ENCODE data around the gene CCDC78.
A peak's percentile ranks its signal among the peaks of the same experiment; 100 is the strongest.
"Not testable (repeated sequence)": the region's sequence is repeated elsewhere in the genome, so short reads cannot be mapped to it uniquely, and the experiment has no call there.

The CCDC78 gene

DNA sequence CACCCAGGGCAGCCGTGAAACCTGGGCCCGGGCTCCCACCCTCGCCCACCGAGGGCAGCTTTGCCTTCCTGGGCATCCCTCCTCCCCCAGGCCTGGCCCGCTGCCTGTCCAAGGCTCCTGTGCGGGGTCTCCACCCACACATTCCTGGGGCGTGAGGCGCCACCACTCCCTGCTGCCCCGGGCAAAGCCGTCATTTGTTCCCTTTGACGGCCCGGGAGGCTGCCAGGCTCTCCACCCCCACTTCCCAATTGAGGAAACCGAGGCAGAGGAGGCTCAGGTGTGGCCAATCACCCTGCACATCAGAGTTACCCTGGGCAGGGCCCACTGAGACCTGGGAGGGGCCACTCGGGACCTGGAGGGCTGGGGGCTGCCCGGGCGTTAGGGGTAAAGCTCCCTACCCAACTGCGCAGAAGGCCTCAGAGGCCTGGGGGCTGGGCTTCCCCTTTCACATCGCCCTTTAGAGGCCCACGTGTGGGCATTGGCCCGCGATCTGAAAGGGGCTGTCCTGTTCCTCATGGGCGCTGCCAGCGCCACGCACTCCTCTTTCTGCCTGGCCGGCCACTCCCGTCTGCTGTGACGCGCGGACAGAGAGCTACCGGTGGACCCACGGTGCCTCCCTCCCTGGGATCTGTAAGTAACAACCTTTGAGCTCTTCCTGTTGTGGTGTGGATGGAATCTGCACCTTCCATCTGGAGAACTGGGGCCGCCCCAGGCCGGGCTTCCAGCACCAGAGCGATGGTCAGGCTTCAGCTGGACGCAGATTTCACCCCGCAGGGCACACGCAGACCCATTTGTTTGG lies 34.5 kb upstream of the CCDC78 start, which contains the start of gene MSLN:
Gene MSLN, plus strand, starts transcription at position 190 of the 799 bp plus-strand sequence. CDS start 1,947 bp downstream, outside the sequence.
- DNase-seq (ENCODE audit: low read depth in 2 of 2): no peak

DNA sequence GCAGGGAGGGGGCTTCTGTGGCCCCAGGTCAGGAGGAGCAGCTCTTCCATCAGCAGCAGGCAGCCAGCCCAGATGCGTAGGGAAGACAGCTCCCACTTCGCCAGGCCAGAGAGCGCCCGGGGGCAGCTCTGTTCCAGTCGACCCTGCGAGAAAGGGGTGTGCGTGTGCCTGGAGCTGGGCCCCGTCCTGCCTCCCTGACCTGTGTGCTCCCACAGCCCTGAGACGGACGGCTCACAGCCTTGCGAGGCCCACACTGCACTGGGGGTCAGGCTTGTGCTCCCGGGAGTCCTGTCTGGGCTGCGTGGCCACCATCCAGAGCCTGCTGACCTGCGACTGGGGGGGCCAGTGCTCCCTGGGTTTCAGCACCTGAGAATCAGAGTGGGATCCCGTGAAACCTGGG lies 33.8 kb upstream of the CCDC78 start:
- no peak for DNase-seq (ENCODE audit: low read depth in 2 of 2)

DNA sequence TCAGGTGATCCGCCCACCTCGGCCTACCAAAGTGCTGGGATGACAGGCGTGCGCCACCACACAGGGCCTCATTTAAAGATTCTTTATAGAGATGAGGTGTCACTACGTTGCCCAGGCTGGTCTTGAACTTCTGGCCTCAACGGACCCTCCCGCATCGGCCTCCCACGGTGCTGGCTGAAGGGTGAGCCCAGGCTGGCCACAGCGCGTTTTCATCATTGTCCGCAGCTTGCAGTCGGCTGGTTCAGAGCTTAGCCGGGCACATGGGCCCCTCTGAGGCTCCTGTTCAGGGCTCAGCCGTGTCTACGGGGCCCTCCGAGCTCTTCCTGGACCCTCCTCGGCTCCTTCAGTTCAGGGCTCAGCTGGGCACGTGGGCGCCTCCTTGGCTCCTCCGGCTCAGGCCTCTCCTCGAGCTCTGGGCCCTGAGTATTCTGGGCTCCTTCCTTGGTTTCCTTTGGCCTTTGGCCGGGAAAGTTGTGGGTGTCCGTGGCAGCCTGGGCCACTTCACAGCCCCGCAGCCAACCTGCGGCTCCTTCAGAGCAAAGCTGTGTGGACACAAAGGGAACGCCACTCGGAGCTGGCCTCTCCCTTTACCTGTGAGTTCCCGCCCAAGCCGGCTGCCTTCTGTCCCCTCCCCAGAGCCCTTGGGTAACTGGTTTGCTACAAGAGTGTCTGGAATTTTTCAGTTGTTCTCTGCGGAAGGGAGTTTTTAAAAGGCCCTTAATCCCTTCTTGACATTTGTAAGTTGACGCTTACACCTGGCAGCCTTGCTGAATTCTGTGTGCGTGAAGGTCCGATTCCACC lies 33.1 kb upstream of the CCDC78 start:
- DNase-seq (ENCODE audit: low read depth in 2 of 2): no peak

DNA sequence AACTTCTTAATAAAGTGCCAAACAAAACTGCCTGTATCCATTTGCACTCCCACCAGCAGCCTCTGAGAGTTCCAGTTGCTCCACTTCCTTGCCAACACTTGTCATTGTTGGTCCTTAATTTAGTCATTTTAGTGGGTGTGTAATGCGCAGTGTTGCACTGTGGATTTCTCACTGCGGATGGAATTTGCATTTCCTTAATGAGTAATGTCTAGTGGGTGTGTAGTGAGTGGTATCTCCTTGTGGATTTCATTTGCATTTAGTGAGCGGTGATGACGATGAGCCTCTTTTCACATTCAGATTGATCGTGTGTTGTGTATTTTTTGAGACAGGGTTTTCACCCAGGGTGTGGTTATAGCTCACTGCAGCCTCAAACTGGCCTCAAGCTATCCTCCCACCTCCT lies 30.2 kb upstream of the CCDC78 start:
- DNase-seq (ENCODE audit: low read depth in 2 of 2): no peak

DNA sequence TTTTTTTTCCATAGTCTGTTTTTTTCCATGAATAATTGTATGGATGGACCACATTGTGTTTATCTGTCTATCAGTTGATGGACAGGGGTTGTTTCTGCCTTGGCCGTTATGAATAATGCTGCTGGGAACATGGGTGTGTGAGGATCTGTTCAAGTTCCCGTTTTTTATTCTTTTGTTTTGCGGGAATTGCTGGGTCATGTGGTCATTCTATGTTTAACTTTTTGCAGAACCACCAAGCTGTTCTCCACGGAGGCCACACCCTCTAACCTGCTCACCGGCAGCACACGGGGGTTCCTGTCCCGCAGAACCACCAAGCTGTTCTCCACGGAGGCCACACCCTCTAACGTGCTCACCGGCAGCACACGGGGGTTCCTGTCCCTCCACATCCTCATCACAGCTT lies 28.4 kb upstream of the CCDC78 start:
- DNase-seq (ENCODE audit: low read depth in 2 of 2): no peak

DNA sequence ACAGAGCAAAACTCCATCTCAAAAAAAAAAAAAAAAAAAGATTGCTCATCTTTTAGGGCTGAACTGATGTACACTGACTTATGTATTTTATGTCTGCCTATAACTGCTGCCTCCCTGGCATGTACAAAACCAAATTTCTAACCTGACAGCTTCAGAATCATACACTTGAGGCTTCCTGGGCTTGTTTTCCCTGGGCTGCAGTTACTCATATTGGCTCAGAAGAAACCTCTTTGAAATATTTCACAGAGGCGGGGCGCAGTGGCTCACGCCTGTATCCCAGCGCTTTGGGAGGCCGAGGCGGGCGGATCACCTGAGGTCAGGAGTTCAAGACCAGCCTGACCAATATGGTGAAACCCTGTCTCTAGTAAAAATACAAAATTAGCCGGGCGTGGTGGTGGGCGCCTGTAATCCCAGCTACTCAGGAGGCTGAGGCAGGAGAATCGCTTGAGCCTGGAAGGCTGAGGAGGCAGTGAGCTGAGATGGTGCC lies 27.9 kb upstream of the CCDC78 start:
- not testable (repeated sequence) for DNase-seq (ENCODE audit: low read depth in 2 of 2)

DNA sequence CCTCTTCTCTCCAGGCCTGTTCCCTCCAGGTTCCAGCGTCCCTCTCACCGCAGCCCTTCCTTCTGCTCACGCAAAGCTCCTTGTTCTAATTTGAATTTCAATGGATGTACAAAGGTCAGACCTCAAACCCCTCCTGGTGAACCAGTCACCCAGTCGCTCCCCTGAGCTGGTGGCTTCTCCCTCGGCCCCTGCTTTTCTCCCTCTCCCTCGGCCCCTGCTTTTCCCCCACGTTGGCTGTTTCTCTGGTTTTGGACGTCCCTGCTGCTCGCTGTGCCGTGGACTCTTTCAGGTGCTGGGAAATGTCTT lies 25.7 kb upstream of the CCDC78 start:
- DNase-seq (ENCODE audit: low read depth in 2 of 2): no peak

DNA sequence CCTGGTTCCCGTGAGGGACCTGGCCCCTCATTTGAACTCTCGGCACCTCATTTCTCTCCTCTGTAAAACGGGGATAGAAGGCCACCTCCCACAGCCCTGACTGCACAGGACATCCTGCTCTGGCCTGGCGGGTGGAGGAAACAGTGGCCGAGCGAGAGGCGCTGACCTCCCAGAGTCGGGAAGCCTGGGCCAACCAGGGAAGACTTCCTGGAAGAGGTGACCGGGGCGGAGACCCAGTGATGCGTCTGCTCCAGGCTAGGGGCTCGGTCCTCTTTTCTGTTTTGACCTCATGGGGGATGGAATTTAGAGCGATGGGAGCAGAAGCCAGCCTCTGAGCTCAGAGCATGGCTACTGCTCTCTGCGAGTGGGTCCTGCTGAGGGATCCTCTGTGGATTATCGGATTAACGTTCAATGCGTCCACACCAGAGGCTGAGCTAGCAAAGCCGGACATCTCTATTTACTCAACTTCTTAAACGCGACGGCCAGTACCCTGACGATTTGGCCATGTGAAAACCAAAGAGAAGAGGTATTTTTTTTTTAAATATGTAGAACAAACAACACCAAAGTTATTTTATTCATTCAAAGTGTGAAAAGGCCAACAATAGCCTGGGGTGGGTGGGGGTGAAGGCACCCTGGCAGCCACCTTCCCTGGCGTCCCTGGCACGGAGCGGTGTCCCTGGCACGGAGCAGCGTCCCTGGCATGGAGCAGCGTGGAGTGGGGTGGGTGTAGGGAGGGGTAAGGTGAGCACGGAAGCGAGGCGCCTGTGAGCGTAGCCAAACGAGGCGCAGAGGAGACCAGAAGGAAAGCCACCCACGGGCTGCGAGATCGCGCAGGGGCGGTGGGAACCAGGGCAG lies 25.1 kb upstream of the CCDC78 start:
- DNase-seq (ENCODE audit: low read depth in 2 of 2): no peak

DNA sequence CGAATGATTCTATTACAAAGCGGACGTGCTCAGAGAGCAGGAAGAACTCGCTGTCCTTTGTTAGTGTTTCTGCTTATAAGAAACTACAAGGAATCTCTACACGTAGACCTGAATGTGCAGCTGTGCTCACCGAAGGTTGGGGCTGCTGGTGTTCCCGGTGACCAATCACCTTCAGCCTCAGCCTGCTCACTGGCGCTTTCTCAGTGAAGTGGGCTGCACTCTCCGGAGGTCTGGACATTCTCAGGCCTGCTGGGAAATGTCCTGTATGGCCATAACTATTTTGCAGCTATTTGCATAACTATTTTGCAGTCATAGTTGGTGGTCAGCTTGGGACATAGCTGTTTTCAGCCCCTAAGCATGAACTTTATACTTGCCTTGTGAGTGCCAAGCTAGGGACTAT lies 24.2 kb upstream of the CCDC78 start:
- no peak for DNase-seq (ENCODE audit: low read depth in 2 of 2)

DNA sequence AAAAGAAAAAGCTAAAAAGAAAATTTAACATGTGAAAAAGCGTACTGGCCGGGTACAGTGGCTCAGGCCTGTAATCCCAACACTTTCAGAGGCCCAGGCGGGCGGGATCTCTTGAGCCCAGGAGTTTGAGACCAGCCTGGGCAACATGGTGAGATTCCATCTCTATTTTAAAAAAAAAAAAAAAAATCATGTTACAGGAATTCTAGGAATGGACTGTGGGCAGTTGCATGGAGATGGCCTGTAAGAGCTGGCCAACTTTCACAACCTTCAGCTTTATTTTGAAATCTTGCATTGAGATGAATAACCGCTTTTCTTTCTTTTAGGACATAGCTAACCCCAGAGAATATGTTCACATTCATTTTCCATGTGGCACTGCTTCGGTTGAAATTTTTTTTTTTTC lies 22.8 kb upstream of the CCDC78 start:
- no peak for DNase-seq (ENCODE audit: low read depth in 2 of 2)

DNA sequence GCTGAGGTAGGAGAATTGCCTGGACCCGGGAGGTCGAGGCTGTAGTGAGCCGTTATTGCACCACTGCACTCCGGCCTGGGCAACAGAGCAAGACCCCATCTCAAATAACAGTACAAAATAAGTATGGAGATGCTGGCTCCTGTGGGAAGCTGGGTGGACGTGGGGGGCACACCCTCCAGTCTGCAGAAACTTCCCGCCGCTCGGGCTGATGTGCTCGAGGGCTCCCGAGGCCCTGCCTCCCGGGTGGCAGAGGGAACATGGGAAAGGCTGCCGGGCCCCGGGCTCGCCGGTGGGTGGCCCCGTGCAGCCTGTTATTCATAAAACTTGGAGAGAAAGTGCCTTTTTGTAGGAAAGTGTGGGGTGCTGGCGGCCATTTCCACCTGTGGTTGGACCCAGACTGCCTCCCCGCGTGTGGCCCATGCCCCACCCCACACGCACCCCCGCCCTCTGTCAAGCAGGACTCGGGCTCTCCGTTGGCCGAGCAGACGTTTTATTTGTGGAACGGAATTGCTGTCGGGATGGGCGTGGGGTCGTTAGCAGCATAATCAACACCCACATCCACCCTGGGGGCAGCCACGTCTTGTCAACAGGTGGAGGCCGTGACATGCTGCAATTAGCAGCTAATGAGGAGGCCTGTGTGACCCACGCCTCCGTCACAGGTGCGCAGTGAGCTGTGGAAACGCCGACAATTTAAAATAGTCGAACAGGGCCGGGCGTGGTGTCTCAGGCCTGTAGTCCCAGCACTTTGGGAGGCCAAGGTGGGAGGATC lies 21.9 kb upstream of the CCDC78 start:
- DNase-seq (ENCODE audit: low read depth in 2 of 2): no peak

DNA sequence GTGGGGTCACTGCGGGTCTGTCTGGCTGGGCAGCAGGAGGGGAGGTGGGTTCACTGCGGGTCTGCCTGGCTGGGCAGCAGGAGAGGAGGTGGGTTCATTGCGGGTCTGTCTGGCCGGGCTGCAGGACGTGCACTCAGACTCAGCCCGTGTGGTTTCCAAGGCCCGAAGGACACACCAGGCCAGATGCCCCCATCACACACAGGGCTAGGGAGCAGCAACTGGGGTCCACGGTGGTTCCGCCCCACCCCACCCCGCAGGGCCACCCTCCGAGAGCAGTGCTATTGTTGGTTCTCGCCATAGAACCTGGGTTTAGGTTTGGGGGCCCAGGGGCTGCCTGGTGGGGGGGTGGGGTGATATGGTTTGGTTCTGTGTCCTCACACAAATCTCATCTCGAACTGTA lies 20.4 kb upstream of the CCDC78 start:
- DNase-seq (ENCODE audit: low read depth in 2 of 2): no peak

DNA sequence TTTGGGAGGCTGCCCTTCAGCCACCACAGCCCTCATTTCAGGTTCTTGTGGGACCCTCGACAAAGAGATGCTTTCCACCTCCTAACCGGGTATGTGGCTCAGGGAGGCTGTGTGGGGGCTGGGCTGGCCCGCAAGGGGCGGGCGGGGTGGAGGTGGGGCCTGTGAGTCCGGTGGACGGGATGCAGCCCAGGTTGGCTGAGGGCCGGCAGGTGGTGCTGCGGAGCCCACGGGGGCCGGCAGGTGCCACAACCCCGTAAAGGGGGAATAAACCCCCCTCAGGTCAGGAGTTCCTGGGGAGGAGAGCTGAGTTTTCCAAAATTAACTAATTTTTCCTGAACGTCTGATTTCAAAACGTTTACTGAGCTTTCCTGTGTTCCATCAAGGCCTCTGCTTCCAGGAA lies 19.5 kb upstream of the CCDC78 start:
- no peak for DNase-seq (ENCODE audit: low read depth in 2 of 2)

DNA sequence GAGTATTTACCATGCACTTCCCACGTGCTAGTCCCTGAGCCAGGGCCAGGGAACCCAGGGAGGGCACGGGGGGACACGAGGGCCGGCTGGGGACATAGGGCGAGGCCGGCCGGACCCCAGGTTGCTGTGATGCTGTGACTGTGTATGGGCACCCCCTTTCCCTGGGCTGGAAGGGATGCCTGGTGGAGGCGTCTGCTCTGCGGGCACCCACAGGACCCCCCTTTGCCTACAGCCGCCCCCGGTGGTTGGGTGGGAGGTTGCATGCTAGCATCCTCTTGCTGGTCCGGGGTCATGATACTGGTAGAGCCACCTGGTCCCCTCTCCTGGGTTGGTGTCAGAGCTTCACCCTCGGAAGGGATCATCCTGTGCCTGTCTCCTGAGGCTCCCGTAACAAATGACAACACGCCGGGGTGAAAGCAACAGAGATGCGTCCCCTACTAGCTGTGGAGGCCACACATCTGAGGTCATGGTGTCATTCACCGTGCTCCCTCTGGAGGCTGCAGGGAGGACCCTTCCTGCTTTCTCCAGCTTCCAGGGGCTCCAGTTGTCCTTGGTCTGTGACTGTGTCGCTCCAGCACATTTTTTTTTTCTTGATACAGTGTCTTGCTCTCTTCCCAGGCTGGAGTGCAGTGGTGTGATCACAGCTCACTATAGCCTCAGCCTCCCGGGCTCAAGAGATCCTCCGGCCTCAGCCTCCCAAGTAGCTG lies 17.7 kb upstream of the CCDC78 start:
- no peak for DNase-seq (ENCODE audit: low read depth in 2 of 2)

DNA sequence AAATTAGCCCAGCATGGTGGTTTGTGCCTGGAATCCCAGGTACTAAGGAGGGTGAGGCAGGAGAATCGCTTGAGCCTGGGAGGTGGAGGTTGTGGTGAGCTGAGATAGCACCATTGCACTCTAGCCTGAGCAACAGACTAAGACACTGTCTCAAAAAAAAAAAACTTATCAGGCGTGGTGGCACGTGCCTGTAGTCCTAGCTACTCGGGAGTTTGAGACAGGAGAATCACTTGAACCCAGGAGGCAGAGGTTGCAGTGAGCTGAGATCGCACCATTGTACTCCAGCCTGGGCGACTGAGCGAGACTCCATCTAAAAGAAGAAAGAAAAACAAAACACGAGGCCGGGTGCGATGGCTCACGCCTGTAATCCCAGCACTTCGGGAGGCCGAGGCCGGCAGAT lies 16.7 kb upstream of the CCDC78 start:
- DNase-seq (ENCODE audit: low read depth in 2 of 2): not testable (repeated sequence)

DNA sequence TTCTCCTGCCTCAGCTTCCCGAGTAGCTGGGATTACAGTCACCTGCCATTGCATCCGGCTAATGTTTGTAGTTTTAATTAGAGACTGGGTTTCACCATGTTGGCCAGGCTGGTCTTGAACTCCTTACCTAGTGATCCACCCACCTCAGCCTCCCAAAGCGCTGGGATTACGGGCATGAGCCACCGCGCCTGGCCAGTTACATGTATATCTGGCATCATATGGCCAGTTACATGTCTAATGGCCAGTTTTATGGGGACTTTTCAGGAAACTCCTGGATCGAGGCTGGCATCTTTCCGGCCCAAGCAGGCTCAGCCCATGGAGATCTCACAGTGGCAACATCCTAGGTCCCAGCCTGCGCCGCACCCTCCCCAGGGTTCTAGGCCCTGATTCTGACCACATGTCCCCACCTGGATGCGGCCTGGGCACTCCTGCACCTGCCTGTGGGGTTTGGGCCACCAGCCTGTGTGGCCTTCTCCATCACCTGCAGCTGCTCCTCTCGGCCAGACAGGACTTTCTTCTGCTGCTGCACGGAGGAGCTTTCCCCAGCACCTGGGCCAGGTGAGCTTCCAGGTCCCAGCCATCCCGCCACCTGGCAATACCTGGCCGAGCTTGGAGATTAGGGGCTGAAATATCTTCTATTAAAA lies 15.9 kb upstream of the CCDC78 start:
- DNase-seq (ENCODE audit: low read depth in 2 of 2): no peak

DNA sequence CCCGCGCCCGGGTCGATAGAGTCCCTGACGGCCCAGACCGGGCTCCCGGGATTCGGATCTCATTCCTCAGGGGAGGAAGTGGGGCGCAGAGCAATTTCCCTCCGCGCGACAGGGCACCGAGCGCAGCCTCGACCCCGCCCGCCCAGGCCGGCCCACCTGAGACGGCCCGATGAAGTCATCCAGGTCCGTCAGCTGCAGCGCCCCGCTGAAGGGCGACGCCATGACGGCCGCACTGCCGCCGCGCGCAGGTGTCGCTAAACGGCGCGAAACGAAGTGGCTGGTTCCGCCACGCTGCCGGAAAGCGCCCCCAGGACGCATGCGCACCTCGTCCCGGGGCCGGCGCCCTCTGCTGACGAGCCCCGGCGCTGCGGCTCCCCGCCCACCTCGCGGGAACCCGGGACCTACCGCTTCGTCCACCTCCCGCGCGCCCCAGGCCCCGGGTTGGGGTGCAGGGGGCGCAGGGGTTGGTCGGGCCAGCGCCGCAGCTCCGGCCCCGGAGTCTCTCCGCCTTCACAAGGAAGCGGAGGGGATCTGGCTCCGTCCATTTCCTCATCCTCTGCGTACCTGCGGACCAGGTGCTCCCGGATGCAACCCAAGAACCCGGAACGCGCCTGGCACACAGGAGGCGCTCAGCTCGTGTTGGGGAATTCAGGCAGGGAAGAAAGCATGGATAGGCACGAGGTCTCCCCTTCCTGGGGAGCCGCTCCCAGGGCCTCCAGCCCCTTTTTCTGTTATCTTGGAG lies 14.7 kb upstream of the CCDC78 start, which contains the start of gene CIAO3:
Gene CIAO3, minus strand, starts transcription at position 234 of the 742 bp plus-strand sequence. Its CDS starts 12 bp downstream, at position 222.
- peak; percentile 80 to 88 for DNase-seq (ENCODE audit: low read depth in 2 of 2)

DNA sequence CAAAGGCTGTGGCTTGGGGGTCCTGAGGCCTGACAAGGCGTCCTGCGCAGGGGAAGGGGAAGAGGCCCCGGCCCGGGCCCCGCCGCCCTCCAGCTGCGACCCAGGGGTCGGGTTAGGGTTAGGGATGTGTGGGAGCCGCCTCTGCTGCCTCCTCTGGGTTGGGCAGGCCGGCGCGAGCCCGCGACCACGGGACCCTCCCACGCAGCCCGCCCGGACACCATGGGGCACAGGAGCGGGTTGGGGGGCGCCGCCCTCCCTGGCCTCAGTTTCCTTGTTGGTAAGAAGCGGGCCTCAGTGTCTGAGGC lies 14.2 kb upstream of the CCDC78 start:
- no peak for DNase-seq (ENCODE audit: low read depth in 2 of 2)

All from stimulated activated CD4-positive, alpha-beta T cell treated with anti-CD3 and anti-CD28 coated beads, Interleukin-1b, Interleukin-23, amount 100 ng/mL, for 1 hour (primary cell).